NT2/D1 (cell line): ENCODE results near the gene NUDT1.
A peak's percentile ranks its signal among the peaks of the same experiment; 100 is the strongest.

Experiments used
- DNase-seq: peaks from one replicate; pipeline ENCODE4 v3.0.0-alpha.2; 2011; ENCODE audit warnings: low read depth, low spot score
- H3K27me3 ChIP-seq: 2 replicates; pipeline ENCODE4 v1.6.0; 2011; ENCODE audit warnings: mild to moderate bottlenecking; ENCODE audit not compliant: insufficient read length, insufficient read depth
- H3K36me3 ChIP-seq: 2 replicates; pipeline ENCODE4 v1.6.1; 2011; ENCODE audit warnings: mild to moderate bottlenecking, low read length, mixed read lengths; ENCODE audit not compliant: insufficient read depth, insufficient read length
- H3K4me1 ChIP-seq: 2 replicates; pipeline ENCODE4 v1.5.1; 2011; ENCODE audit not compliant: insufficient read depth, insufficient read length
- H3K4me3 ChIP-seq: 2 replicates; pipeline ENCODE4 v1.5.1; 2011; ENCODE audit warnings: low read depth; ENCODE audit not compliant: insufficient read length
- H3K9ac ChIP-seq: 2 replicates; pipeline ENCODE4 v1.6.0; 2011; ENCODE audit warnings: low read depth; ENCODE audit not compliant: insufficient read length
- H3K9me3 ChIP-seq: 2 replicates; pipeline ENCODE4 v1.5.1; 2011; ENCODE audit warnings: mild to moderate bottlenecking, low read length; ENCODE audit not compliant: insufficient read depth
- SUZ12 ChIP-seq: IDR thresholded peaks from 2 replicates; pipeline ENCODE4 v1.6.1; 2011; ENCODE audit not compliant: insufficient read length, insufficient read depth; ENCODE audit errors: extremely low read depth
- YY1 ChIP-seq: IDR thresholded peaks from 2 replicates; pipeline ENCODE4 v1.6.1; 2011; ENCODE audit not compliant: insufficient read length, insufficient read depth
- ZNF274 ChIP-seq: IDR thresholded peaks from 2 replicates; pipeline ENCODE4 v1.6.1; 2011; ENCODE audit warnings: mild to moderate bottlenecking, low read depth, low read length

Gene NUDT1

GRCh38 chr7:2209146-2209960, 32.7 kb upstream of the NUDT1 start:
- peaks cover 90% of the 10 kb centered on the region for H3K36me3 ChIP-seq
- peaks cover 8% of the 10 kb centered on the region; the same call in 1 of the 2 replicates for H3K9me3 ChIP-seq
- H3K27me3 ChIP-seq = no peaks in the 10 kb centered on the region
- peak overlapping the region; percentile 37 for H3K9ac ChIP-seq
- no peak overlapping the region for H3K4me3 ChIP-seq
- DNase-seq = peak; percentile 63
- peaks cover 4% of the 10 kb centered on the region for H3K4me1 ChIP-seq
- no peak for TF ChIP-seq YY1
- TF ChIP-seq ZNF274 = no peak
- TF ChIP-seq SUZ12 = no peak

DNA sequence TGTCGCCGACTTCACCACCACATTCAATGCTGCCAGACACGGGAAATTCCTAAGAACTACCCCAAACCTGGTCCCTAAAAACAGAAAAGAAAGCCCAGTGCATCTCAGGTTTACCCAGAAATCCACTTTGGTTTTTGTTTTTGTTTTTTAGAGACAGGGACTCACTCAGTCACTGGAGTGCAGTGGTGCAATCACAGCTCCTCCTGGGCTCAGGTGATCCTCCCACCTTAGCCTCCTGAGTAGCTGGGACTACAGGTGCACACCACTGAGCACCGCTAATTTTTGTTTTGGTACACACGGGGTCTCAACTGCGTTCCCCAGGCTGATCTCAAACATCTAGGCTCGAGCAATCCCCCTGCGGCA, 32.1 kb upstream of the NUDT1 start:
- DNase-seq = no peak

GRCh38 chr7:2210551-2211258, 31.3 kb upstream of the NUDT1 start:
- Histone ChIP-seq H3K4me1 (no peaks in the 10 kb centered on the region), H3K9ac (no peak overlapping the region), H3K9me3 (peaks cover 8% of the 10 kb centered on the region; the same call in 1 of the 2 replicates), H3K36me3 (peaks cover 95% of the 10 kb centered on the region), H3K4me3 (no peak overlapping the region), H3K27me3 (no peaks in the 10 kb centered on the region)
- TF ChIP-seq ZNF274 (no peak), SUZ12 (no peak), YY1 (no peak)
- DNase-seq = no peak

More for the DNA sequence above, 32.1 kb upstream of the NUDT1 start:
- Histone ChIP-seq H3K36me3 (peaks cover 96% of the 10 kb centered on the region), H3K4me1 (peaks cover 4% of the 10 kb centered on the region), H3K9me3 (peaks cover 8% of the 10 kb centered on the region; the same call in 1 of the 2 replicates), H3K4me3 (no peak overlapping the region), H3K27me3 (no peaks in the 10 kb centered on the region), H3K9ac (peak overlapping the region; percentile 37)
- TF ChIP-seq ZNF274 (no peak), YY1 (no peak), SUZ12 (no peak)

DNA sequence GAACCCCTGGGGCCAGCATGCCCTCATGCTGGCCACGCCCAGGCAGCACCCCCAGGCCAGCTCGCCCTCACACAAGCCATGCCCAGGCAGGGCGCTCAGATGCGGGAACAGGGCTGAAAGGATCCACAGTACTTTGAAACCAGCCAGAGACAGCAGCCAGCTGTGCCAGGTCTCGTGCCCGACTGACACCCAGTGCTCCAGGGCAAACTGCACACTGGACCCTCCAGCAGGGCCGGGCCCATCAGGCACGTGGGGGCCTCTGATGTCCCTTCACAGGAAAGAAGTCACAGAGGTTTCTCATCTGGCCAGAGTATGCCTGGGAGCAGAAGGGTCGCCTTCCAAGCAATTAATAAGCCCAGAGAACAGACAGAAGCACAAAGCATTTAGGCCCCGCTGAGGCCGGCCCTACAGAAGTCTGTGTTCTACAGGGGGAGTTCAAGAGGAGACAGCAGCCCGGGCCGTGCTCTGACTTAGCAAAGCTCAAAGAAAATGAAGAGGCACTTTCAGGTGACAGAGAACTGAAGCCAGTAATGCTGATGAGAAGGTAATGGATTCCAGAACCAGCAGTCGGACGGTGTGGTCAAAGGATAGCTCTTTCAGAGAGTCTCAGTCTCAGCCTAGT, 30.7 kb upstream of the NUDT1 start:
- no peak for DNase-seq
- H3K4me3 ChIP-seq = no peak overlapping the region
- no peaks in the 10 kb centered on the region for H3K4me1 ChIP-seq
- H3K36me3 ChIP-seq = peaks cover 97% of the 10 kb centered on the region
- peaks cover 8% of the 10 kb centered on the region; the same call in 1 of the 2 replicates for H3K9me3 ChIP-seq
- H3K27me3 ChIP-seq = no peaks in the 10 kb centered on the region
- no peak for TF ChIP-seq YY1
- no peak for TF ChIP-seq SUZ12
- no peak overlapping the region for H3K9ac ChIP-seq

DNA sequence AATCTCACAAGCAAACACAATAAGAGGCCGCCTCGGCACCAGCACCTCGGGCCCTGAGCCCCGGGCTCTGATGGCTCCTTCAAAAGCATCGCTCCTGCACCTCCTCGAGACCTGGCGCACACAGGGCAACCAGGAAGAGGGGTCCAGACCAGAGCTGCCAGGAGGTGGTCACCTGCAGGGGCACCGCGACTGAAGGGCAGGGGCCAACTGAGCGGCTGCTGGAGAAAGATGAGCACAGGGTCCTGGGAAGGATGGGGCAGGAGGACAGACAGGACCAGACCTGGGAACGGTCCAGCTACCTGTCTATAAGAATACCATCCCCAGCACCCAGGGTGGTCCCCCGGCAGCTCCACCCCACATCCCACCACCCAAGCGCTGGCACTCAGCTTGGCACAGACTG, 30.1 kb upstream of the NUDT1 start:
- Histone ChIP-seq H3K27me3 (no peaks in the 10 kb centered on the region), H3K4me1 (no peaks in the 10 kb centered on the region), H3K9me3 (peaks cover 8% of the 10 kb centered on the region; the same call in 1 of the 2 replicates), H3K9ac (no peak overlapping the region), H3K4me3 (no peak overlapping the region), H3K36me3 (peaks cover 99% of the 10 kb centered on the region)
- TF ChIP-seq YY1 = no peak
- no peak for DNase-seq

GRCh38 chr7:2212906-2213305, 29.1 kb upstream of the NUDT1 start:
- Histone ChIP-seq H3K27me3 (no peaks in the 10 kb centered on the region), H3K9me3 (peaks cover 8% of the 10 kb centered on the region; the same call in 1 of the 2 replicates), H3K4me3 (no peak overlapping the region), H3K4me1 (no peaks in the 10 kb centered on the region), H3K9ac (no peak overlapping the region), H3K36me3 (peaks cover 99% of the 10 kb centered on the region)
- no peak for TF ChIP-seq ZNF274
- no peak for TF ChIP-seq YY1
- no peak for TF ChIP-seq SUZ12
- no peak for DNase-seq

GRCh38 chr7:2213551-2214215, 28.3 kb upstream of the NUDT1 start:
- Histone ChIP-seq H3K27me3 (no peaks in the 10 kb centered on the region), H3K9me3 (peaks cover 8% of the 10 kb centered on the region; the same call in 1 of the 2 replicates), H3K9ac (no peak overlapping the region), H3K36me3 (peaks cover 99% of the 10 kb centered on the region), H3K4me3 (no peak overlapping the region), H3K4me1 (no peaks in the 10 kb centered on the region)
- TF ChIP-seq ZNF274 (no peak), YY1 (no peak), SUZ12 (no peak)
- DNase-seq = no peak
